Colon (tissue), 2 donors: Measurements from ENCODE around the gene TELO2.

Source experiments
- FAIRE-seq: peaks from 2 replicates; lab custom pipeline; 2012; peaks lifted over from hg19 to GRCh38; lab: Jason Lieb, UNC
- donor health status: control.
- donor health status: control.

The TELO2 gene

DNA sequence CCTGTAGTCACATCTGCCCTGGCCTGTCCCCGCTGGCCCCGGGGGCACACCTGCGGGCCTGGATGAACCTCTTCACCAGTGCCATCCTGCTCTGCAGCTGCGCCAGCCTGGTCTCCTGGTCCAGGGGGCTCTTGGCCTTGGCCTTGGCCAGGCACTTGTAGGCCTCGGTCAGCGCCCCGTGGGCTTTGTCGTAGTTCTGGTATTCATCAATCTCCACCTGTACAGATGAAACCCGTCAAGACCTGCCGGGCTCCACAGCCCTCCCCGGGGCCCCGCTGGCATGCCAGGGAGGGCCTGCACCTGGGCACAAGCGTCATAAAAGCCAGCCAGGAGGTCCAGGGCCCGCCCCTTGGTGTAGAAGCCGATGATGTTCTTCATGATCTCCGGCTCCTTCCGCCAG, 26.7 kb downstream of the TELO2 start:
- no peak for FAIRE-seq

DNA sequence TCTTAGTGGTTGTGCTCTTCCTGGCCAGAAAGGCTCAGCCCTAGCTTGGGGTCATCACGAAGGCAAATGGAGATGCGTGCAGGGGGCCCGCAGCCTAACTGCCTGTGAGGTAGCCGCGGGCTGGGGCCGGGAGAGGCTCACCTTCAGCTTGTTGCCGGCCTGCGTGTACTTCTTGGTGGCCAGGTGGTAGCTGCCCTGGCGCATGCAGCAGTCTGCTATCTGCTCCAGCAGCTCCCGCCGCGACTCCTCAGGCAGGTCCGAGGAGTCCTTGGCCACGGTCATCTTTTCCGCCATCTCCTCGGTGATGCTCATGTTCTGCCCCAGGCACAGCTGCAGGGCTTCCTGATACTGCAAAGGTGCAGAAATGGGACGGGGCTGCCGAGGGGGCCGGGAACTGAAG, 27.3 kb downstream of the TELO2 start:
- FAIRE-seq: no peak

DNA sequence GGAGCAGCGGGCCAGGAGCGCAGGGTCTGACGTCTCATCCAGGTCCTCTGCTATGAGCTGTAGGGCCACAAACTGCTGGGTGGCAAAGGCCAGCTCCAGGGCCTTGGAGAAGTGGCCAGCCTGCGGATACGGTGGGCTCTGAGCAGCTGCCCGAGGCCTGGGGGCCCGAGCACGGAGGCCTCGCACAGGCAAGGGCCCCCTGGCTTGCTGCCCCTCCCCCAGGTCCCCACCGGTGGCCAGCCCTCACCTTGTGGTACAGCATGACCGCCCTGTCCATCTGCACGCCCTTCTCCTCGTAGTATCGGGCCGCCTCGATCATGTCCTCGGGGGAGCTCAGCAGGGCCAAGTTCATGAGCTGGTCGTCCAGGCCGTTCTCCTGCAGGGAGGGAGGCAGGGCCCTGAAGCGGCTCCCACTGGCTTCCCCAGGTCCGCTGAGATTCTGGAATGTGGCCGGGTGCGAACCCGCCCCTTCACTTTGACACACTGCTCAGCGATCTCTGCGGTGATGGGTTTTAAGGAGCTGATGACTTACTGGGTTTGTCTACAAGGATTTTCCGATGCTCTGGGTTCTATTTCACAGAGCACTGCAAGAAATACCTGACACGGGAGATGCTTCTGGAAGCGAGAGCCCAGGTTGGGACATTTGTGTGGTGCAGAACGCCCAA, 30.6 kb downstream of the TELO2 start:
- FAIRE-seq: no peak

- FAIRE-seq: no peak
Observed at GRCh38 chr16:1524366-1524765, 31.2 kb downstream of the TELO2 start.

DNA sequence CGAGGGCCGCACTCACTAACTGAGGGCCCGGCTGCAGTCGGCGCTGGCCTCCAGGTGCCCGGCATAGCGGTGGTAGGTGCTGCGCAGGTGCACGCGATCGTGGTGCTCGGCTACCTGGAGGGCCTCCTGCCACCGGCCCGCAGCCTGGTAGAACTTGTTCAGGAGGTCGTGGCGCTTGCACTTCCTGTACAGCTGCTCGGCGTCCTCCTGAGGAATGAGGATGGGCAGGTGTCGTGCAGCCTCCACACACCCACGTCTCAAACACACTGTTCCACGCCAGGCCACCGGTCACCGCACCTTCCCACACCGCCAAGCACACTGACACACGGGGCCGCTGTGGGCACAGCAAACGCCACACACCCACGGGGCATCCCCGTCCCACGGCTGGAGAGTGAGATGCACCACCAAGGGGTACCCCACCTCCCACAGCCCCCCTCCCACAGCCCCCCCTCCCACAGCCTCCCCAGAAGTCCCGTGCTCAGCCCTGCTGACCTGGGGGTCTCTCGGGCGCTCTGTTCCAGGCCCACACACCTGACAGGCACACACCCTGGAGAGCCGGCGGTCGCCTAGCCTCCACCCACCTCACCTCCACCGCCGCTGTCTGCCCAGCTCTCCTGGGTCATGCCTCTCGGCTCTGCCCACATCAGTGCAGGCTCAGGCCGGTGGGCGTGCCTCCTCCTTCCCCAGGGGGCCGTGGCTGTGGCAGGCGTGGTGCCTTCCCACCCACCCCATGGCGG, 32.9 kb downstream of the TELO2 start:
- FAIRE-seq: no peak

DNA sequence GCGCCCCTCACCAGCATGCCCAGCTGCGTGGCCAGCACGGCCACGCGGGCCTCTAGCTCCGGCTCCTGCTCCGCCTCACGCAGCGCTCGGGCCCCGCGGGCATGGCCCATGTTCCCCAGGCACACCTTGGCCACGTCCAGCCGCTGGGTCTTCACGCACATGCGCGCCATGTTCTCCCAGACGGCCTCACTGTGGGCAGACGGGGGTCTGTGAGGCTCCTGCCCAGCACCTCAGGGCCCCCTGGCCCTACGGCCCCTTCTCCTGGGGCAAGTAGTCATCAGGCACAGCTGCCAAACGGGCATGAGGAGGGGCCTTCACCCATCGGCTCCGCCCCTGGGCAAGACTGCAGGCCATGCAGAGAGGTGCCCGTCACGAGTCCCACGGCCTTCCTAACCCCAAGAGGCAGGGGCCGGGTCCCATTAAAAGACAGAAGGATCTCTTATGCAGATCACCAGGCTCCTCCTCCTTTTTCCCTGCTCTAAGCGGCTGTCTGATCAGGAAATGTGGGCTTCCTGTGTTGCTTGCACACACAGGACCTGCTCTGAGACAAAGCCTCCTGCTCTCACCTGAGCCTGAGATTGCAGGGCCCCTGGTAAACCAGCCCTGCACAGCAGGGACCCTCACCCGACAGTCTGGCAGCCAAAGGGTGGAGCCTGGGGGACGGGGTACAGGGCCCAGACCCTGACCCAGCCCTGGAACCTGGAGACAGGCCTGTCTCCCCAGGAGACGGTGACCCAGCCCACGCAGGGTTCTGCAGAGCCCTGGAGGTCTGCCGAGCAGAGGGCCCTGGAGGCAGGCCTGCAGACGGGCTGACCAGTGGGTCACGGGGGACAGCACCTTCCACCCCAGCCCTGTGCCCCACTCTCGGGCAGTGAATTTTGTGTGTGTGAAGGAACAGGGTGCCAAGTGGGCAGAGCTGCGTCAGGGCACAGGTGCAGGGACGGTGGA, 33.7 kb downstream of the TELO2 start:
- FAIRE-seq: no peak

- no peak for FAIRE-seq
Observed at GRCh38 chr16:1527836-1528811, 35.0 kb downstream of the TELO2 start.

- no peak for FAIRE-seq
Observed at GRCh38 chr16:1528921-1529537, 35.9 kb downstream of the TELO2 start.

- FAIRE-seq: no peak
Observed at GRCh38 chr16:1530349-1530882, 37.3 kb downstream of the TELO2 start.

DNA sequence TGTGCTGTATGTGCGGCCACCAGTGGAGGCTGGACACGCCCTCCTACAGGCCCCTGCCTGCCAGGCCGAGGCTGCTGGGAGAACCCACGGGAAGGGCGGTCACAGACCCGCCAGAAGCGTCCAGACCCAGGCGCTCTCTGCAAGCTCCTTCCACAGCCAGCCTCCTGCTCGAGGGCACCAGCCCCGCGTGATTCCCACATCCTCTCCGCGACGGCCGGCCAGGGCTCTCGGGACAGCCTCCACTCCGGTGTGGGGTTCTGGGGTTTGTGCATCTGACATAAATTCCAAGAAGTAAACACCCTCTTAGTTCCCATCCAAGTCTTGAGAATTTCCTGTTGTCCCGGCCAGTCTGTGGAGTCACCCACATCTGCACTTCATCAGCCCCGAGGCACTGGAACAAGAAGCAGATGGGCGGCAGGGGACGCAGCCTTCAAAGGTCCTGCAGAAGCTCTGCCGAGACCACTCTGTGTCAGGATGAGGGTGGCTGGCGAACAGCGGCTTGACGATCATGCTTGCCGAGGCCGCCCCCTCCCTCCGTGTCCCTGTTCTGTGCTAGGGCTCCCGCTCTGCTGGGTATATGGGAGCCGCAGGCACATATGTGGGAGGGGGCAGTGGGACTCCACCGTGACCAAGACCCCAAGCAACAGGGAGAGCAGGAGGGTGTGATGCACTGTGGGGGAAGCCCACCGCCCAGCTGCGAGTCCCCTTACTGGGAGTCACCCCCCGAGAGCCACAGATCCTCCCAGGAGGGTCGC, 37.9 kb downstream of the TELO2 start:
- FAIRE-seq: no peak

GRCh38 chr16:1531638-1531910, 38.4 kb downstream of the TELO2 start:
- FAIRE-seq: no peak

GRCh38 chr16:1532081-1532760, 39.1 kb downstream of the TELO2 start:
- FAIRE-seq: no peak

GRCh38 chr16:1532771-1533170, 39.6 kb downstream of the TELO2 start:
- FAIRE-seq: no peak

DNA sequence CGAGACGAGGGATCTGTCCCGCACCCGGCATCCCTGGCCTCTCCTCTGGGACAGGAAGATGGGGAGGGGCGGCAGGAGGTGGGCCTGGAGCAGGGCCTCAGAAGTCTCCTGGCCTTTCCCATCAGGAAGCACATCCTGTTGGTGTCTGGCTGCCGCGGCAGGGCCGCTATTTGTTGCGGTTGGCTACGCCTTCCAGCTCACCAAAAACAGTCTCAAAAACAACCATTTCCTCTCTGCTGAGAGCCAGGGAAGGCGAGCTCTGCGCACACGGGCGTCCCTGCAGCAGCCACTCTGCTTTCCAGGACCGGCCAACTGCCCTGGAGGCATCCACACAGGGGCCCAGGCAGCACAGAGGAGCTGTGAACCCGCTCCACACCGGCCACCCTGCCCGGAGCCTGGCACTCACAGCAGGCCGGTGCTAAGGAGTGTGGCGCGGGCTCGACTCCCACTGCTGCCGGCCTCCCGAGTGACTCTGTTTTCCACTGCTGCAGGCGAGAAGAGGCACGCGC, 40.3 kb downstream of the TELO2 start, which contains the start of gene TMEM204:
Gene TMEM204, plus strand, starts transcription at position 224 of the 509 bp plus-strand sequence. CDS start 610 bp downstream, outside the sequence.
- no peak for FAIRE-seq

- no peak for FAIRE-seq
Observed at GRCh38 chr16:1534021-1535020, 41.2 kb downstream of the TELO2 start.

GRCh38 chr16:1535391-1536291, 42.5 kb downstream of the TELO2 start:
- FAIRE-seq: no peak

DNA sequence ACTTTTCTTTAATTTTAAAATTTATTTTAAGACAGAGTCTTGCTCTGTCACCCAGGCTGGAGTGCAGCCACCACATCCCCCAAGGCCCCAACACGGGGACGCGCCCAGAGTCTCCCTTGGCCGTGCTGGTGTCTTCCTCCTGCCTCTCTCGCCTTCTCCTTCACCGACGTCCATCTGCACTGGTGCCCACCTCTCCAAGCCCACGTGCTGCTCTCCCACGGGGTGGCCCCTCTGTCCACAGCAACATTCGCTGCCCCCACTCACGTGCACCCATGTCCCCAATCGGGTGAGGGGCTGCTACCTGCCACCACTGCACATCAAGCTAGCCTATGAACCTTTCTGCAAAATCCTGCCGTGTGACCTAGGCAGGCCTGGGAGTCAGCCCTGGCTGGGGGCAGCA, 43.4 kb downstream of the TELO2 start:
- FAIRE-seq: no peak
